H1 (cell line): ENCODE results near the gene RBFOX1. TPM values are rescaled to one million over a fixed set of nuclear protein-coding genes. Genes with fewer than 3 reads are reported as not detected.

Experiments used
- CTCF ChIA-PET: fragments of 300-600 bp; sonication (Branson Sonifier 250); formaldehyde crosslinking; loops from one replicate; lab custom pipeline; 2021; ENCODE audit not compliant: partially characterized antibody; lab: Charles Lee
- POLR2A ChIA-PET: fragments of 300-600 bp; sonication (Branson Sonifier 250); formaldehyde crosslinking; loops from one replicate; lab custom pipeline; 2021; ENCODE audit warnings: inconsistent platforms; ENCODE audit not compliant: partially characterized antibody; lab: Charles Lee
- DNase-seq, 2 experiments: peaks; one replicate each; pipeline versions ENCODE4 v3.0.0 to v3.0.0-alpha.2; 2010 to 2022; ENCODE audit warnings: low spot score in 2 of 2, low read depth in 1 of 2, mixed read lengths in 1 of 2
- FAIRE-seq: peaks from 2 replicates; lab custom pipeline; 2011; peaks lifted over from hg19 to GRCh38; lab: Jason Lieb, UNC
- H2AFZ ChIP-seq: 2 replicates; pipeline ENCODE4 v1.8.1; 2012; ENCODE audit warnings: low read length, inconsistent platforms
- H2AK5ac ChIP-seq: 2 replicates; pipeline ENCODE4 v1.6.1; 2013; ENCODE audit warnings: low read depth, low read length
- H2BK120ac ChIP-seq: replicated peaks from 2 replicates; pipeline ENCODE3; 2013; ENCODE audit warnings: low read depth, low read length, inconsistent platforms
- H2BK12ac ChIP-seq: 2 replicates; pipeline ENCODE4 v1.6.1; 2013; ENCODE audit warnings: low read depth, low read length
- H2BK15ac ChIP-seq: 2 replicates; pipeline ENCODE4 v1.6.1; 2013; ENCODE audit warnings: low read length
- H2BK20ac ChIP-seq: 2 replicates; pipeline ENCODE4 v1.6.1; 2013; ENCODE audit warnings: low read length
- H2BK5ac ChIP-seq: 2 replicates; pipeline ENCODE4 v1.6.1; 2013; ENCODE audit warnings: low read depth, low read length
- H3K14ac ChIP-seq: 2 replicates; pipeline ENCODE4 v1.6.1; 2013; ENCODE audit warnings: inconsistent platforms; ENCODE audit not compliant: insufficient read length
- H3K18ac ChIP-seq: 2 replicates; pipeline ENCODE4 v1.6.1; 2013; ENCODE audit warnings: low read length; ENCODE audit errors: extremely low read depth
- H3K23ac ChIP-seq: 2 replicates; pipeline ENCODE4 v1.6.1; 2013; ENCODE audit warnings: inconsistent platforms; ENCODE audit not compliant: insufficient read length
- H3K23me2 ChIP-seq: 2 replicates; pipeline ENCODE4 v1.6.1; 2013; ENCODE audit warnings: low read depth, low read length
- H3K27ac ChIP-seq: 2 replicates; pipeline ENCODE4 v1.6.1; 2011; ENCODE audit warnings: low read depth, low read length, inconsistent platforms
- H3K27me3 ChIP-seq, 4 experiments: replicated peaks in 1 of 4; 1 replicate in 1 of 4; 2 replicates in 3 of 4; pipeline versions ENCODE4 v1.6.1 to v1.8.1; 2011 to 2013; ENCODE audit warnings: low read length in 3 of 4, mild to moderate bottlenecking in 3 of 4, inconsistent platforms in 2 of 4, mixed read lengths in 2 of 4, moderate library complexity in 1 of 4; ENCODE audit not compliant: control insufficient read depth in 3 of 4, insufficient read depth in 3 of 4; ENCODE audit errors: extremely low read depth in 1 of 4
- H3K36me3 ChIP-seq, 4 experiments: 2 replicates each; pipeline versions ENCODE4 v1.6.1 to v1.8.1; 2011 to 2013; ENCODE audit warnings: mild to moderate bottlenecking in 4 of 4, low read length in 3 of 4, moderate library complexity in 2 of 4, control low read depth in 1 of 4, inconsistent platforms in 1 of 4; ENCODE audit not compliant: insufficient read depth in 4 of 4, control insufficient read depth in 2 of 4
- H3K4ac ChIP-seq: replicated peaks from 2 replicates; pipeline ENCODE3; 2013; ENCODE audit warnings: low read length, low read depth, mixed read lengths, inconsistent platforms; ENCODE audit not compliant: insufficient read length
- H3K4me1 ChIP-seq, 4 experiments: replicated peaks in 1 of 4; 1 replicate in 1 of 4; 2 replicates in 3 of 4; pipeline versions ENCODE4 v1.6.1 to v1.8.1; 2011 to 2013; ENCODE audit warnings: low read length in 3 of 4, inconsistent platforms in 2 of 4, mixed read lengths in 1 of 4; ENCODE audit not compliant: insufficient read depth in 4 of 4, control insufficient read depth in 3 of 4
- H3K4me2 ChIP-seq, 2 experiments: 2 replicates each; pipeline versions ENCODE4 v1.6.1 to v1.8.1; 2011 to 2013; ENCODE audit warnings: low read depth in 2 of 2, low read length in 2 of 2, control low read depth in 1 of 2, inconsistent platforms in 1 of 2, mild to moderate bottlenecking in 1 of 2; ENCODE audit not compliant: insufficient read depth in 1 of 2
- H3K4me3 ChIP-seq, 4 experiments: fragments of 200-600, 300-600 bp in 1 of 4; sonication (generic), shearing (Covaris generic), sonication (Bioruptor Twin) in 1 of 4; 2 replicates each; pipeline versions ENCODE4 v1.5.1 to v1.8.1; 2011 to 2016; ENCODE audit warnings: low read length in 4 of 4, low read depth in 3 of 4, control low read depth in 2 of 4, inconsistent platforms in 2 of 4, mild to moderate bottlenecking in 2 of 4, mixed read lengths in 1 of 4, moderate library complexity in 1 of 4; ENCODE audit not compliant: insufficient read depth in 2 of 4; ENCODE audit errors: extremely low read depth in 1 of 4
- H3K56ac ChIP-seq: replicated peaks from 2 replicates; pipeline ENCODE3; 2013; ENCODE audit warnings: low read depth, mild to moderate bottlenecking, mixed read lengths, low read length, inconsistent platforms; ENCODE audit not compliant: insufficient read length
- H3K79me1 ChIP-seq: 2 replicates; pipeline ENCODE4 v1.6.1; 2013; ENCODE audit warnings: low read depth, low read length, control low read depth
- H3K79me2 ChIP-seq, 2 experiments: 2 replicates each; pipeline versions ENCODE4 v1.6.1 to v1.8.1; 2012 to 2013; ENCODE audit warnings: low read length in 2 of 2, mild to moderate bottlenecking in 2 of 2, inconsistent platforms in 1 of 2; ENCODE audit not compliant: insufficient read depth in 2 of 2, control insufficient read depth in 1 of 2
- H3K9ac ChIP-seq, 4 experiments: replicated peaks in 1 of 4; 1 replicate in 1 of 4; 2 replicates in 3 of 4; pipeline versions ENCODE4 v1.6.1 to v1.8.1; 2011 to 2013; ENCODE audit warnings: low read depth in 3 of 4, low read length in 3 of 4, control low read depth in 2 of 4, mild to moderate bottlenecking in 2 of 4, moderate library complexity in 2 of 4, inconsistent platforms in 1 of 4; ENCODE audit errors: extremely low read depth in 1 of 4
- H3K9me3 ChIP-seq, 2 experiments: 2 replicates each; pipeline versions ENCODE4 v1.6.1 to v1.8.1; 2012 to 2013; ENCODE audit warnings: mild to moderate bottlenecking in 2 of 2, moderate library complexity in 2 of 2, control low read depth in 1 of 2, inconsistent platforms in 1 of 2, low read depth in 1 of 2, low read length in 1 of 2, mixed read lengths in 1 of 2; ENCODE audit not compliant: insufficient read depth in 2 of 2
- H4K20me1 ChIP-seq, 2 experiments: replicated peaks in 1 of 2; 2 replicates each; pipeline versions ENCODE3 to v1.8.1; 2011 to 2013; ENCODE audit warnings: inconsistent platforms in 2 of 2, low read length in 2 of 2, mild to moderate bottlenecking in 1 of 2; ENCODE audit not compliant: insufficient read depth in 2 of 2, control insufficient read depth in 1 of 2
- H4K5ac ChIP-seq: 2 replicates; pipeline ENCODE4 v1.6.1; 2013; ENCODE audit warnings: low read length, low read depth, mixed read lengths, inconsistent platforms; ENCODE audit not compliant: insufficient read length
- H4K8ac ChIP-seq: 2 replicates; pipeline ENCODE4 v1.8.0; 2013; ENCODE audit warnings: mild to moderate bottlenecking, moderate library complexity, low read length, inconsistent platforms; ENCODE audit not compliant: insufficient read depth; ENCODE audit errors: extremely low read depth
- H4K91ac ChIP-seq: replicated peaks from 2 replicates; pipeline ENCODE3; 2013; ENCODE audit warnings: low read length, mixed read lengths, inconsistent platforms; ENCODE audit not compliant: insufficient read length
- BRCA1 ChIP-seq: IDR thresholded peaks from 2 replicates; pipeline ENCODE4 v1.6.1; 2012; ENCODE audit warnings: low read depth, low read length, improper control_type of control experiment
- CHD1 ChIP-seq: IDR thresholded peaks from 2 replicates; pipeline ENCODE4 v1.6.1; 2012; ENCODE audit warnings: low read depth, low read length, improper control_type of control experiment
- CREB1 ChIP-seq: IDR thresholded peaks from 2 replicates; pipeline ENCODE4 v1.6.1; 2012; ENCODE audit warnings: inconsistent platforms
- CTCF ChIP-seq, 3 experiments: IDR thresholded peaks; 1 replicate in 2 of 3; 2 replicates in 1 of 3; pipeline versions ENCODE4 v1.5.1 to v1.6.1; 2011; ENCODE audit warnings: low read length in 3 of 3, mild to moderate bottlenecking in 3 of 3, inconsistent platforms in 2 of 3, low read depth in 1 of 3, moderate library complexity in 1 of 3; ENCODE audit not compliant: insufficient read depth in 1 of 3; ENCODE audit errors: control extremely low read depth in 1 of 3
- EGR1 ChIP-seq: IDR thresholded peaks from 2 replicates; pipeline ENCODE4 v1.6.1; 2011; ENCODE audit warnings: low read depth, low read length, borderline replicate concordance
- EP300 ChIP-seq, 2 experiments: IDR thresholded peaks; 1 replicate in 1 of 2; 2 replicates in 1 of 2; pipeline ENCODE4 v1.6.1; 2011 to 2012; ENCODE audit warnings: low read depth in 2 of 2, low read length in 2 of 2, mild to moderate bottlenecking in 2 of 2, borderline replicate concordance in 1 of 2, inconsistent platforms in 1 of 2, moderate library complexity in 1 of 2
- EZH2 ChIP-seq: fragments of 200-600 bp; sonication (generic); IDR thresholded peaks from 2 replicates; pipeline ENCODE4 v1.7.1; 2012; ENCODE audit warnings: low read depth, mild to moderate bottlenecking, moderate library complexity, low read length, inconsistent platforms; ENCODE audit not compliant: severe bottlenecking
- JUN ChIP-seq: IDR thresholded peaks from 2 replicates; pipeline ENCODE4 v1.6.1; 2011; ENCODE audit warnings: low read depth, mild to moderate bottlenecking, improper control_type of control experiment, low read length
- POLR2A ChIP-seq, 2 experiments: IDR thresholded peaks; 1 replicate in 1 of 2; 2 replicates in 1 of 2; pipeline ENCODE4 v1.6.1; 2011; ENCODE audit warnings: low read depth in 2 of 2, low read length in 2 of 2, mild to moderate bottlenecking in 2 of 2; ENCODE audit errors: control extremely low read depth in 1 of 2
- RFX5 ChIP-seq: IDR thresholded peaks from 2 replicates; pipeline ENCODE4 v1.6.1; 2011; ENCODE audit warnings: low read depth, low read length, improper control_type of control experiment, borderline replicate concordance
- SP4 ChIP-seq: IDR thresholded peaks from 2 replicates; pipeline ENCODE4 v1.6.1; 2012; ENCODE audit warnings: low read length, inconsistent platforms
- WGBS, 2 experiments: shearing (Covaris generic) in 1 of 2; methylation state at CpG; one replicate each; pipeline versions ENCODE4 v1.1.6 to v1.1.7; 2013 to 2015; ENCODE audit warnings: low lambda C conversion rate in 2 of 2, mixed read lengths in 2 of 2, inconsistent platforms in 1 of 2, low coverage in 1 of 2, missing lambda C conversion rate in 1 of 2; ENCODE audit not compliant: insufficient replicate concordance in 2 of 2, insufficient coverage in 1 of 2, insufficient read length in 1 of 2; ENCODE audit errors: extremely low coverage in 1 of 2, missing lambda C conversion rate in 1 of 2; 5-methylcytosine and 5-hydroxymethylcytosine counted together
- polyA plus RNA-seq, 7 experiments: library from polyadenylated mRNA; depleted of rRNA in 3 of 7; stranded (reverse) in 5 of 7; unstranded in 2 of 7; fragments of >200 nt in 5 of 7; fragments of 200-250 nt in 2 of 7; gene quantifications; 1 replicate in 5 of 7; 2 replicates in 1 of 7; 4 replicates in 1 of 7; pipeline versions ENCODE4 v1.2.1 to v1.2.3, GENCODE V29; 2011 to 2013; ENCODE audit warnings: missing spikeins in 2 of 7, mixed read lengths in 2 of 7
- total RNA-seq: library from RNA; stranded (reverse); fragmentation: NEBNext Ultra II Directional; extraction: Animal tissue kit (Norgen Biotek cat#: 25700); gene quantifications from 2 replicates; pipeline ENCODE4 v1.2.1, GENCODE V29; 2021
- TF ChIP-seq, protein P1 (sequence below): IDR thresholded peaks from 2 replicates; pipeline ENCODE4 v1.6.1; 2011; ENCODE audit warnings: low read depth, mild to moderate bottlenecking, low read length; ENCODE audit not compliant: insufficient read depth

The RBFOX1 gene
- total and polyA plus RNA-seq, 2 of the 8 experiments (the other 6 are each of a cell fraction or from before 2014, with no cell fraction given), result 1.7 to 2.8 TPM

DNA sequence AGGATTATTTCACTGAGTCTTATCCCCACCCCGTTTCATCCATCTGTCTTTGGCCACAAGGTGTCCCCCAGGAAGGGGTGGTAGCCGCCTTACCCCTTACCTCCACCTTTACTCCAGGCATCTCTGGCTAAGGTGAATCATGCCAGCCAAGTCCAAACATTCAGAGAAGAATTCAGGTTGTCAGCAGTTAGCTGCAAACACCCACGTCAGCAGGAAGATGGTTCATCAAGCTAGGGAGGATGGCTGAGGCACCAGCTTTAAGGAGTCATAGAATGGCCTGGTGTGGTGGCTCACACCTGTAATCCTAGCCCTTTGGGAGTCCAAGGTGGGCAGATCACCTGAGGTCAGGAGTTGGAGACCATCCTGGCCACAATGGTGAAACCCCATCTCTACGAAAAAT, 61.0 kb downstream of the RBFOX1 start:
- Histone ChIP-seq H2BK15ac (no peak overlapping the region), H3K4ac (no peak overlapping the region), H3K27ac (no peak overlapping the region)
- TF ChIP-seq BRCA1 (no peak), EP300 (IDR thresholded peaks at IDR 0.05; ENCODE audit: borderline replicate concordance in 1 of 2, low read depth in 2 of 2, low read length in 2 of 2) (no peak), EZH2 (no peak), RFX5 (no peak), EGR1 (no peak), CTCF (IDR thresholded peaks at IDR 0.05; ENCODE audit: control extremely low read depth in 1 of 3, insufficient read depth in 1 of 3, low read depth in 1 of 3, low read length in 3 of 3) (no peak), CREB1 (no peak), CHD1 (no peak), SP4 (no peak), JUN (no peak), POLR2A (IDR thresholded peaks at IDR 0.05; ENCODE audit: control extremely low read depth in 1 of 2, low read depth in 2 of 2, low read length in 2 of 2) (no peak)
- TF ChIP-seq, protein P1, sequence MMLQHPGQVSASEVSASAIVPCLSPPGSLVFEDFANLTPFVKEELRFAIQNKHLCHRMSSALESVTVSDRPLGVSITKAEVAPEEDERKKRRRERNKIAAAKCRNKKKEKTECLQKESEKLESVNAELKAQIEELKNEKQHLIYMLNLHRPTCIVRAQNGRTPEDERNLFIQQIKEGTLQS, result no peak

More for the DNA sequence above, 61.0 kb downstream of the RBFOX1 start:
- POLR2A ChIA-PET, result no interaction called here
- H3K79me2 ChIP-seq, result no peaks in the 10 kb centered on the region
- no peak overlapping the region for H3K23ac ChIP-seq
- no peak for FAIRE-seq
- CTCF ChIA-PET, result interaction anchor here (0.7 kb wide), 1 partner anchor 669 kb away, joined by 4 read pairs; no protein-coding TSS in a partner anchor
- DNase-seq, result no peak
- no peak overlapping the region for H4K5ac ChIP-seq
- H3K56ac ChIP-seq, result no peak overlapping the region
- H3K9me3 ChIP-seq, result 0 out of 4 replicates have a peak, but pooled peaks cover 0 to 2% of the 10 kb centered on the region in 2 experiments
- no peak overlapping the region for H2AK5ac ChIP-seq
- no peak overlapping the region for H4K91ac ChIP-seq
- H2BK12ac ChIP-seq, result no peak overlapping the region
- no peak overlapping the region for H3K14ac ChIP-seq
- no peak overlapping the region for H3K18ac ChIP-seq
- no peaks in the 10 kb centered on the region for H3K23me2 ChIP-seq
- WGBS, 2 experiments, result 89% methylated on average over 4 of the region's 4 CpGs; no CpG with 5 or more reads in 1 of the 2 experiments
- H3K9ac ChIP-seq, result no peak overlapping the region
- H2AFZ ChIP-seq, result no peak overlapping the region
- no peaks in the 10 kb centered on the region; a peak in 1 of 7 replicates for H3K4me1 ChIP-seq
- no peaks in the 10 kb centered on the region for H3K36me3 ChIP-seq
- no peaks in the 10 kb centered on the region for H4K20me1 ChIP-seq
- H3K79me1 ChIP-seq, result no peaks in the 10 kb centered on the region
- no peak overlapping the region for H3K4me2 ChIP-seq
- no peak overlapping the region for H2BK20ac ChIP-seq
- H4K8ac ChIP-seq, result no peak overlapping the region
- H3K4me3 ChIP-seq, result no peak overlapping the region
- no peak overlapping the region for H2BK5ac ChIP-seq
- H2BK120ac ChIP-seq, result no peak overlapping the region
- no peaks in the 10 kb centered on the region for H3K27me3 ChIP-seq
